Gastroesophageal sphincter (tissue), 3 donors: ENCODE data around the gene POU2AF2.

Source experiments
- CTCF ChIP-seq, 4 experiments: fragments of 200-600 bp in 2 of 4; fragments of 450-650 bp in 2 of 4; sonication (generic) in 1 of 4; IDR thresholded peaks; one replicate each; pipeline ENCODE4 v1.5.1; 2017 to 2019; ENCODE audit warnings: antibody characterized with exemption in 4 of 4, mild to moderate bottlenecking in 2 of 4, moderate library complexity in 2 of 4
- EP300 ChIP-seq: sonication (generic); formaldehyde crosslinking; IDR thresholded peaks from one replicate; pipeline ENCODE4 v1.6.1; 2017; ENCODE audit warnings: antibody characterized with exemption, mild to moderate bottlenecking
- POLR2AphosphoS5 ChIP-seq: sonication (generic); formaldehyde crosslinking; IDR thresholded peaks from one replicate; pipeline ENCODE4 v1.6.1; 2017; ENCODE audit warnings: antibody characterized with exemption

GRCh38 chr11:111250936-111251335, 5.4 kb downstream of the POU2AF2 start:
- TF ChIP-seq POLR2AphosphoS5 (no peak), CTCF (IDR thresholded peaks at IDR 0.05) (no peak), EP300 (no peak)
